Esophagus squamous epithelium (tissue), 5 donors: Measurements from ENCODE around the gene MYBPC2. TPM values are rescaled to one million over a fixed set of nuclear protein-coding genes. Genes with fewer than 3 reads are reported as not detected.

Experiments
- DNase-seq: peaks from one replicate; lab custom pipeline; 2025; lab: John Stamatoyannopoulos, UW
- H3K27ac ChIP-seq, 4 donors: fragments of 200-600 bp; sonication (generic); one replicate each; pipeline ENCODE4 v1.5.1; 2016 to 2019; ENCODE audit warnings: mild to moderate bottlenecking in 1 of 4
- H3K27me3 ChIP-seq, 4 donors: fragments of 200-600 bp; sonication (generic); 1 replicate in 3 of 4; 2 replicates in 1 of 4; pipeline versions ENCODE4 v1.5.1 to v1.6.0; 2017 to 2021; ENCODE audit warnings: antibody characterized with exemption in 1 of 4
- H3K36me3 ChIP-seq, 3 donors: fragments of 200-600 bp; sonication (generic); one replicate each; pipeline ENCODE4 v1.5.1; 2016 to 2019
- H3K4me1 ChIP-seq, 3 donors: fragments of 200-600 bp; sonication (generic); one replicate each; pipeline ENCODE4 v1.5.1; 2017 to 2019
- H3K4me3 ChIP-seq, 4 donors: fragments of 200-600 bp; sonication (generic); 1 replicate in 3 of 4; 2 replicates in 1 of 4; pipeline ENCODE4 v1.5.1; 2016 to 2019; ENCODE audit warnings: mild to moderate bottlenecking in 2 of 4, moderate library complexity in 1 of 4
- H3K9me3 ChIP-seq, 3 donors: fragments of 200-600 bp; sonication (generic); one replicate each; pipeline ENCODE4 v1.5.1; 2016 to 2019
- CTCF ChIP-seq, 6 experiments: fragments of 450-650 bp in 4 of 6; fragments of 200-600 bp in 2 of 6; sonication (generic) in 2 of 6; IDR thresholded peaks; one replicate each; pipeline ENCODE4 v1.5.1; 2016 to 2019; ENCODE audit warnings: antibody characterized with exemption in 6 of 6, mild to moderate bottlenecking in 4 of 6, moderate library complexity in 4 of 6
- POLR2A ChIP-seq, 4 donors: fragments of 450-650 bp; IDR thresholded peaks; one replicate each; pipeline ENCODE4 v1.6.1; 2017; ENCODE audit warnings: antibody characterized with exemption in 4 of 4, mild to moderate bottlenecking in 4 of 4, moderate library complexity in 3 of 4
- WGBS, 2 donors: methylation state at CpG; one replicate each; pipeline ENCODE4 v1.1.5; 2018; 5-methylcytosine and 5-hydroxymethylcytosine counted together
- intact Hi-C: fragments of 100-400 bp; cut with DNase I; formaldehyde crosslinking; loops from one replicate; pipeline ENCODE4 v1.15.0; 2022
- total RNA-seq, 4 donors: library from RNA; depleted of rRNA; stranded (reverse); fragments of >200 nt; gene quantifications; one replicate each; pipeline ENCODE4 v1.1.0, GENCODE V29; 2016
- donor health status: DM: yes; HTN: yes; CAD: no.

The MYBPC2 gene
- total RNA-seq, 4 donors from 2014 or later = 0.19 TPM; not detected in 3

GRCh38 chr19:50495020-50495531 is 62.4 kb downstream of the MYBPC2 start:
- H3K27ac ChIP-seq = no peak overlapping the region
- intact Hi-C loops = no loop called here

DNA sequence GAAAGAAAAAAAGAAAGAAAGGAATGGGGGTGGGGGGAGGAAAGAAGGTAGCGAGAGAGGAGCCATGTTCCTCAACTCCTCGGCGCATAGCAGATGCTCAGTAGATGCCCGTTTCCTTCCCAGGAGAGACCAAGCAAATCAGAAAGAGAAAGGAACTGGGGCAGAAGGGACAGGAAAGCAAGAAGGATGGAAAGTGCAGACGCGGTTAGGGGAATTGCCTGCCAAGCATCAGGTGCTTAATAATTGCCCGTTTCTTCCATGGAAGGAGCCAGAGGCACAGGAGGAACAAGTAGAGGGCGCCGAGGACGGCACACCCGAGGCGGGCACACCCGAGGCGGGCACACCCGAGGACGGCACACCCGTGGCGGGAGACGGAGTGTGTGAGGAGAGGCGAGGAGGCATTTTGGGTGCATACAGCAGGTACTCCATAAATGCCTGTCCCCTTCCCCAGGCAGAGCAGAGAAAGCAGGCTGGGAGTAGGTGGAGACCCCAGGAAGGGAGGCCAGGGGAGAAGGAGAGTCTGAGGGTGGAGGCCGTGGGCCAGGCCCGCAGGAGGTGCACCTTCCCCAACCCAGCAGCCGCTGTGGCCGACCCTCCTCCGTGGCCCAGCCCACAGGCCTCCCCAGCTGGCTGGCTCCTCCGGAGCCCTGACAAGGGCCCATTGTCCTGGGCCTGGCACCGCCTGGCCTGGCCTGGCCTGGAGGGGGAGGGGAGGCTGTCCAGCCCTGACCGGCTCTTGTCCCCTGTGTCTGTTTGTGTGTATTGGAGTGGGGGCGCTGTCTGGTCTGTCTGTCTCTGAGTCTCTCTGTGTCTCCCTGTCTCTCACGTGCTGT is 63.7 kb downstream of the MYBPC2 start:
- Histone ChIP-seq H3K27me3 (no peaks in the 10 kb centered on the region), H3K9me3 (no peaks in the 10 kb centered on the region), H3K36me3 (no peaks in the 10 kb centered on the region), H3K27ac (no peak overlapping the region), H3K4me1 (peaks cover 0 to 3% (median 0%) of the 10 kb centered on the region in 3 donors), H3K4me3 (no peak overlapping the region)
- no peak for DNase-seq
- intact Hi-C loops = no loop called here
- 71 to 72% methylated on average over 25 to 26 of the region's 30 CpGs for WGBS, 2 donors
- TF ChIP-seq POLR2A (IDR thresholded peaks at IDR 0.05) (no peak), CTCF (IDR thresholded peaks at IDR 0.05) (no peak)

More at GRCh38 chr19:50495020-50495531, 62.4 kb downstream of the MYBPC2 start:
- no peaks in the 10 kb centered on the region for H3K36me3 ChIP-seq
- no peak overlapping the region for H3K4me3 ChIP-seq
- no peaks in the 10 kb centered on the region for H3K9me3 ChIP-seq
- no peak for TF ChIP-seq CTCF (IDR thresholded peaks at IDR 0.05)
- WGBS, 2 donors = 89 to 90% methylated on average over 5 of the region's 5 CpGs
- no peak for DNase-seq
- H3K4me1 ChIP-seq = peaks cover 0 to 3% (median 0%) of the 10 kb centered on the region in 3 donors
- H3K27me3 ChIP-seq = peaks cover 0 to 13% (median 0%) of the 10 kb centered on the region in 4 donors

DNA sequence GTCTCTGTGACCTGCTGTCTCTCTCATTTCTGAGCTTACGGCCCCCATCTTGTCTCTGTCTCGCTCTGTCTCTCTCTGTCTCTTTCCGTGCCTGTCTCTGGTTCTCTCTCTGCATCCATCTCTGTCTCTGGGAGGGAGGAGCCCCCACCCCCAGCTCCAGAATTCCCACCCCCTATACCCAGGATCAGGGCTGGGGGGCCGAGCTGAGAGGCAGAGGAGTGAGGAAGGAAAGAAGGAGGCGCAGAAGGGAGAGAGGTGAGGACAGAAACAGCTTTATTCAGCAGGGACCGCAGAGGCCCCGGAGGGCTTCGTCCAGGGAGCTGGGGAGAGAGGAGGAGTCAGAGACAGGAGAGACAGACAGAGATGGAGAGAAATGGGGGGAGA is 64.3 kb downstream of the MYBPC2 start:
- Histone ChIP-seq H3K27me3 (no peaks in the 10 kb centered on the region), H3K36me3 (no peaks in the 10 kb centered on the region), H3K27ac (no peak overlapping the region), H3K9me3 (no peaks in the 10 kb centered on the region), H3K4me3 (no peak overlapping the region), H3K4me1 (peaks cover 0 to 3% (median 0%) of the 10 kb centered on the region in 3 donors)
- 80 to 91% methylated on average over 6 to 7 of the region's 8 CpGs for WGBS, 2 donors
- intact Hi-C loops = no loop called here
- TF ChIP-seq POLR2A (IDR thresholded peaks at IDR 0.05) (no peak), CTCF (IDR thresholded peaks at IDR 0.05) (no peak)
- DNase-seq = no peak

- no peak for DNase-seq
- 83 to 84% methylated on average over 11 of the region's 11 CpGs for WGBS, 2 donors
- no peaks in the 10 kb centered on the region for H3K36me3 ChIP-seq
- H3K27me3 ChIP-seq = no peaks in the 10 kb centered on the region
- no peak for TF ChIP-seq POLR2A (IDR thresholded peaks at IDR 0.05)
- no peak for TF ChIP-seq CTCF (IDR thresholded peaks at IDR 0.05)
- no peak overlapping the region for H3K27ac ChIP-seq
- intact Hi-C loops = no loop called here
- H3K4me1 ChIP-seq = no peaks in the 10 kb centered on the region
- no peak overlapping the region for H3K4me3 ChIP-seq
- H3K9me3 ChIP-seq = no peaks in the 10 kb centered on the region
These were observed 65.7 kb downstream of the MYBPC2 start for GRCh38 chr19:50498219-50499056.
